Thoracic aorta (tissue), 2 donors: ENCODE measurements around the gene CES4A. TPM values are rescaled to one million over a fixed set of nuclear protein-coding genes. Genes with fewer than 3 reads are reported as not detected.

Experiments
- ATAC-seq: fragments of 150-250 bp; one replicate; pipeline ENCODE4 v1.8.0; 2017; ENCODE audit warnings: low read depth; ENCODE audit not compliant: insufficient number of reproducible peaks, low FRiP score
- DNase-seq: peaks from one replicate; pipeline ENCODE4 v3.0.0-alpha.2; 2020; ENCODE audit warnings: low spot score
- H3K27ac ChIP-seq, 2 donors: fragments of 200-600 bp; sonication (generic); 1 replicate in 1 of 2; 2 replicates in 1 of 2; pipeline ENCODE4 v1.5.1; 2016; ENCODE audit warnings: mild to moderate bottlenecking in 2 of 2, moderate library complexity in 2 of 2
- H3K27me3 ChIP-seq: fragments of 200-600 bp; sonication (generic); replicated peaks from 2 replicates; pipeline ENCODE4 v1.6.0; 2016; ENCODE audit warnings: mild to moderate bottlenecking; ENCODE audit not compliant: insufficient read depth
- H3K36me3 ChIP-seq: fragments of 200-600 bp; sonication (generic); one replicate; pipeline ENCODE4 v1.5.1; 2016
- H3K4me1 ChIP-seq, 2 donors: fragments of 200-600 bp; sonication (generic); 1 replicate in 1 of 2; 2 replicates in 1 of 2; pipeline versions ENCODE4 v1.5.1 to v1.6.0; 2016; ENCODE audit warnings: low read depth in 2 of 2, mild to moderate bottlenecking in 1 of 2; ENCODE audit not compliant: control insufficient read depth in 1 of 2
- H3K4me3 ChIP-seq: fragments of 200-600 bp; sonication (generic); 2 replicates; pipeline ENCODE4 v1.5.1; 2016; ENCODE audit warnings: mild to moderate bottlenecking
- H3K9me3 ChIP-seq: fragments of 200-600 bp; sonication (generic); 2 replicates; pipeline ENCODE4 v1.5.1; 2016
- CTCF ChIP-seq: fragments of 200-600 bp; sonication (generic); IDR thresholded peaks from one replicate; pipeline ENCODE4 v1.5.1; 2019; ENCODE audit warnings: antibody characterized with exemption
- total RNA-seq, 2 donors: library from RNA; depleted of rRNA; stranded (reverse); fragments of >200 nt; gene quantifications; one replicate each; pipeline versions ENCODE4 v1.1.0 to v1.2.3, GENCODE V29; 2016

The CES4A gene
- total RNA-seq, 2 donors from 2014 or later, result 7.4 to 9.5 TPM

- Histone ChIP-seq H3K4me3 (no peak overlapping the region), H3K27me3 (no peaks in the 10 kb centered on the region), H3K9me3 (no peaks in the 10 kb centered on the region), H3K4me1 (peaks cover 10 to 21% of the 10 kb centered on the region in 2 donors), H3K27ac (no peak overlapping the region), H3K36me3 (no peaks in the 10 kb centered on the region)
- no peak for TF ChIP-seq CTCF
- DNase-seq, result no peak
- no peak for ATAC-seq
Measured at GRCh38 chr16:67016681-67017420, 28.5 kb downstream of the CES4A start.

GRCh38 chr16:67017421-67017750 lies 29.0 kb downstream of the CES4A start:
- Histone ChIP-seq H3K36me3 (no peaks in the 10 kb centered on the region), H3K27me3 (no peaks in the 10 kb centered on the region), H3K4me1 (peaks cover 10 to 21% of the 10 kb centered on the region in 2 donors), H3K27ac (no peak overlapping the region), H3K9me3 (no peaks in the 10 kb centered on the region), H3K4me3 (no peak overlapping the region)
- DNase-seq (no peak), ATAC-seq (no peak)
- TF ChIP-seq CTCF, result no peak

GRCh38 chr16:67017810-67018488 lies 29.6 kb downstream of the CES4A start:
- H3K27me3 ChIP-seq, result no peaks in the 10 kb centered on the region
- peaks cover 10 to 18% of the 10 kb centered on the region in 2 donors for H3K4me1 ChIP-seq
- H3K9me3 ChIP-seq, result no peaks in the 10 kb centered on the region
- ATAC-seq, result no peak
- no peak overlapping the region for H3K27ac ChIP-seq
- H3K36me3 ChIP-seq, result no peaks in the 10 kb centered on the region
- no peak overlapping the region for H3K4me3 ChIP-seq
- DNase-seq, result no peak
- TF ChIP-seq CTCF, result peak; percentile 47

GRCh38 chr16:67019171-67019570 lies 30.8 kb downstream of the CES4A start:
- Histone ChIP-seq H3K9me3 (no peaks in the 10 kb centered on the region), H3K4me3 (no peak overlapping the region), H3K4me1 (peaks cover 5 to 10% of the 10 kb centered on the region in 2 donors), H3K36me3 (no peaks in the 10 kb centered on the region), H3K27ac (no peak overlapping the region), H3K27me3 (no peaks in the 10 kb centered on the region)
- no peak for TF ChIP-seq CTCF
- DNase-seq, result no peak
- ATAC-seq, result no peak

- no peak for TF ChIP-seq CTCF
- Histone ChIP-seq H3K4me3 (no peak overlapping the region), H3K9me3 (no peaks in the 10 kb centered on the region), H3K27ac (no peak overlapping the region), H3K4me1 (no peaks in the 10 kb centered on the region), H3K27me3 (no peaks in the 10 kb centered on the region), H3K36me3 (no peaks in the 10 kb centered on the region)
- ATAC-seq (no peak), DNase-seq (no peak)
Measured at GRCh38 chr16:67021321-67021720, 32.9 kb downstream of the CES4A start.
